ENCODE results near the gene STXBP1.
A peak's percentile ranks its signal among the peaks of the same experiment; 100 is the strongest.
"Not testable (repeated sequence)": the region's sequence is repeated elsewhere in the genome, so short reads cannot be mapped to it uniquely, and the experiment has no call there.

Gene STXBP1

DNA sequence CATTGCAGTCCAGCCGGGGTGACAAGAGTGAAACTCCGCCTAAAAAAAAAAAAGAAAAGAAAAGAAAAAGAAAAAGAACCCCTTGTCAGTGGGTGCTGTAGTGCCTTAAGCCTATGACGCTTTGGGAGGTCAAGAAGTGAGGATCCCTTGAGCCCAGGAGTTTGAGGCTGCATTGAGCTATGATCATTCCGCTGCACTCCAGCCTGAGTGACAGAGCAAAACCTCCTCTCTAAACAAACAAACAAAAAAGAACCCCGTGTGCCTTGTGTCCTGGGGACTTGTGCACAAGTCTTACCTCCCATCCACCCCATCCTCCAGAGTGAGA lies 33.5 kb upstream of the STXBP1 start:
- DNase-seq: no peak

GRCh38 chr9:127578952-127579853 lies 32.9 kb upstream of the STXBP1 start:
- peak; percentile 99 for DNase-seq

- DNase-seq: no peak
These were observed 31.7 kb upstream of the STXBP1 start for GRCh38 chr9:127580366-127580765.

- DNase-seq: no peak
These were observed 31.1 kb upstream of the STXBP1 start for GRCh38 chr9:127580879-127581475.

DNA sequence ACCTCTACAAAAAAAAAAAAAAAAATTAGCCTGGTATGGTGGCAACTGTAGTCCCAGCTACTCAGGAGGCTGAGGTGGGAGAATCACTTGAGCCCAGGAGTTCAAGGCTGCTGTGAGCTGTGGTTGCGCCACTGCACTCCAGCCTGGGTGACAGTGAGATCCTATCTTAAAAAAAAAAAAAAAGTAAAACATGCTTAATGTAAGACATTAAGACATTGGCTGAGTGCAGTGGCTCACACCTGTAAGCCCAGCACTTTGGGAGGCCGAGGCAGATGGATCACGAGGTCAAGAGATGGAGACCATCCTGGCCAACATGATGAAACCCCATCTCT lies 27.6 kb upstream of the STXBP1 start:
- not testable (repeated sequence) for DNase-seq

DNA sequence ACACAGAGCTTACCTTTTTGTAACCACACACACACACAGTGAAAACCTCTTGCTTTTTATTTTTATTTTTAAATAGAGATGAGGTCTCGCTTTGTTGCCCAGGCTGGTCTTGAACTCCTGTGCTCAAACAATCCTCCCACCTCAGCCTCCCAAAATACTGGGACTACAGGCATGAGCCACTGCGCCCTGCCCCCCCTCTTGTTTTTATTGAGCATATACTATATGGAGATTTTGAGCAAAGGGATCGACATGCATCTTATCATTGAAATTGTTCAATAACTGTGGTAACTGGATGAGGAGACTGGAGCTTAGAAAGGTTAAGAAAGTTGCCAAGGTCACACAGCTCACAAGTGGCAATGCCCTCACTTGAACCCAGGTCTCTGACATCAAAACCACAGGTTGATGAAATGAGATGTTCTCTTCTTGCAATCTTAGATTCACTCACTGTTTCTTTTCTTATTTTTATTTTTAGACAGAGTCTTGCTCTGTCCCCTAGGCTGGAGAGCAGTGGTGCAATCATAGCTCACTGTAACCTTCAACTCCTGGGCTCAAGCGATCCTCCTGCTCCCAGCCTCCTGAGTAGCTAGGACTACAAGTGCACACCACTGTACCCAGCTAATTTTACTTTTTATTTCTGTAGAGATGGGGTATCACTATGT lies 26.8 kb upstream of the STXBP1 start:
- DNase-seq: no peak

DNA sequence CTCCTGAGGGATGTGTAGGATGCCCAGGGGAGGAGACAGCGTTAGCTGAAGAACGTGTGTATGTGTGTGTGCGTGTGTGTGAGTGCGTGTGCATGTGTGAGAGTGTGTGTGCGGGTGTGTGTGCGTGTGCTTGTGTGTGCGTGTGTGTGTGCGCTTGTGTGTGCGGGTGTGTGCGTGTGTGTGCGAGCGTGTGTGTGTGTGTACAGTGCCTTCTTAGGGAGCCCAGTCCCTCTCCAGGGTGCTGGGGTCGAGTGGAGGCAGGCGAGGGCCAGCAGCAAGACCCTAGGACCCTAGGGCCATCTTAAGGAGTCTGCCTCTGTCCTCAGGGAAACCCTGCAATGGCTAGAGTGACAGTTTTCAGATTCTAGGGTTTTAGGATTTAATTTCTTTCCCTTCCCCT lies 26.0 kb upstream of the STXBP1 start:
- DNase-seq: no peak

GRCh38 chr9:127586537-127586936 lies 25.5 kb upstream of the STXBP1 start:
- DNase-seq: peak; percentile 80

- DNase-seq: no peak
These were observed 24.1 kb upstream of the STXBP1 start for GRCh38 chr9:127587966-127588365.

DNA sequence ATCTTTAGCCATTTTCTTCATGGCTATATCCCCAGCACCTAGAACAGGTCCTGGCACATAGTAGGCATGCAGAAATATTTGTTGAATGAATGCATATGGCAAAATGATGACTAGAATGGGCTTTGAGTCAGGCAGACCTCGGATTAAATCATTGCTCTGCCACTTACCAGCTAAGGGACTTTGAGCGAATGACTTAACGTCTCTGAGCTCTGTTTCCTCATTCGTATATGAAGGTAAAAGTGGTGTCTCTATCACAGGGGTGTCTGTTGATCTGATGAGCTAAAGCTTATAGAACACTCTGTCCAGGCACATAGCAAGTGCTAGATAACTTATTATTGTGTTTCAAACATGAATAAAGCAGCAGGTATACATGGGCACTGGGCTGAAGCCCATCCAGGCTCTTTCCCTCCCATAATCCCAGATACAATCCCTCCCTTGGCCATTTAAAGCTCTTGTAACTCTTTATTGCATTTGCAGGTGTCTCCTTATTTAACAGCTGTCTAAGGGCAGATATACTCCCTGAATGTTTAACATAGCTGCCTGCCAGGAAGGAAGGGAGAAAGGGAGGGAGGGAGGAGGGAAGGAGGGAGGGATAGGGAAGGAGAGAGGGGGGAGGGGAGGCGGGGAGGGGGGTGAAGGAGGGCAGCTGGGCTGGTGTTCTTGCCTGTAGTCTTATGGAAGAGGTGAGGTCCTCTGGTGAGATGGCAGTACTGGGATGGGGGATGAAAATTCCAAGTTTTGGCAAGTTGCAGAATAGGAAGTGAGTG lies 23.2 kb upstream of the STXBP1 start:
- DNase-seq: no peak

DNA sequence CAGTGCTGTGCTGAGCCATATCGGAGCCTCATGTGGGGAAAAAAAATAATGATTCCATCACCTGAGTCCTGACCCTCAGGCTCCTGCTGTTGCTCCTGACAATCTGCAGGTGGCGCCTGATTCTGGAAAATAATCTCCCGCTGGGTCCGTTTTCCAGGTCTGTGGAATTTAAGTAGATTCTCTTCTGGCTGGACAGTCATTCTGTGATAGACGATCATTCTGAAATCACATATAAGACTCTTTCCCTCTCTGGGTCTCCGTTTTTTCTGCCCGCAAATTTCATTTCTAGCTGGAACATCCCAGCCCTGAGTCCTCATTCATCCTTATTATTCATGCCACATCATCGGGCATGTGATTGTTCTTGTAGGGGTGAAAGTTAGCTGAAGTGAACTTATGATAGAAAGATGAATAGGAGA lies 22.1 kb upstream of the STXBP1 start:
- peak; percentile 75 for DNase-seq

DNA sequence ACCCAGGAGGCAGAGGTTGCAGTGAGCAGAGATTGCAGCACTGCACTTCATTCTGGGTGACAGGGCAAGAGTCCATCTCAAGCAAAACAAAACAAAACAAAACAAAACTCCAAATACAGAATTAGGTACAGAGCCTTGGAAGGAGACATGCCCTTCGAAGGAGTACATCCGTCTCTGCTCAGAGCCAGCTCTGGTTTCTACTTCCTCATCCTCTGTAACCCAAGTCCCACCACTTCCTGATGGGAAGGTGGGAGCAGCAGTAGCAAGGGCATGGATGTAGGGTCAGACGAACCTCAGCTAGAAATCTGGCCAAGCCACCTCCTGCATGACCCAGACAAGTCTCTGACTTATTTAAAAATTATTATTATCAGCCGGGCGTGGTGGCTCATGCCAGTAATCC lies 16.5 kb upstream of the STXBP1 start:
- DNase-seq: no peak

DNA sequence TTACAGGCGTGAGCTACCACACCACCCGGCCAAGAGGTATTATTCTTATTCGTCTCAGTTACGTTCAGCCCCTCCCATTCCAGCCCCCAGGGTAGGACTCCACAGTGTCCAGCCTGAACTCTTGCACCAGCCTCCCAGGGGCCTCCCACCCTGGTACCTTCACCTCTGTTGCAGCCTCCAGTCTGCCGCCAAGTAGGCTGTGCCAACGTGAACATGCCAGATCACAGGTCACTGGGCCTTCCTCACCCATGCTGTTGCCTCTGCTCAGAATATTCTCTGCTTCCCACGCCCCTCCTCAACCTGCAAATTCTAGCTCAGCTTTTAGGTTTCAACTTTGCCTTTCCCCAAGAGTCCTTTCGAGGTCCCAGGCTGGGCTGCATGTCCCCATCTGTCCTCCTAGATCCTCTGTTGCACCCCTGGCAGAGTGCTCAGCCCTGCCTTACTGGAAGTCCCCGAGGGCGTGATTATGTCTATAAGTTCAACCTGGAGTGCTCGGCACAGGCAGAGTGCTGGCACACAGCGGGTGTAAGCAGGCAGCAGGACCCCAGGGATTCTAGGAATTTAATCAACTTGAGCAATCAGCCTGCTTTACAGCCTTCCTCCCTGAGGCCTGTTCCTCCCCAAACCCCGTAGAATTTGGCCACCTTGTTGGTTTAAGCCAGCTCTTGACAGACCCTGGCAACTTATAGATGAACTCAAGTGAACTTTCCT lies 13.1 kb upstream of the STXBP1 start:
- DNase-seq: no peak

GRCh38 chr9:127599550-127599891 lies 12.6 kb upstream of the STXBP1 start:
- DNase-seq: no peak

GRCh38 chr9:127603226-127603625 lies 8.9 kb upstream of the STXBP1 start:
- DNase-seq: no peak

- DNase-seq: no peak
These were observed 6.0 kb upstream of the STXBP1 start for GRCh38 chr9:127606043-127606442.

DNA sequence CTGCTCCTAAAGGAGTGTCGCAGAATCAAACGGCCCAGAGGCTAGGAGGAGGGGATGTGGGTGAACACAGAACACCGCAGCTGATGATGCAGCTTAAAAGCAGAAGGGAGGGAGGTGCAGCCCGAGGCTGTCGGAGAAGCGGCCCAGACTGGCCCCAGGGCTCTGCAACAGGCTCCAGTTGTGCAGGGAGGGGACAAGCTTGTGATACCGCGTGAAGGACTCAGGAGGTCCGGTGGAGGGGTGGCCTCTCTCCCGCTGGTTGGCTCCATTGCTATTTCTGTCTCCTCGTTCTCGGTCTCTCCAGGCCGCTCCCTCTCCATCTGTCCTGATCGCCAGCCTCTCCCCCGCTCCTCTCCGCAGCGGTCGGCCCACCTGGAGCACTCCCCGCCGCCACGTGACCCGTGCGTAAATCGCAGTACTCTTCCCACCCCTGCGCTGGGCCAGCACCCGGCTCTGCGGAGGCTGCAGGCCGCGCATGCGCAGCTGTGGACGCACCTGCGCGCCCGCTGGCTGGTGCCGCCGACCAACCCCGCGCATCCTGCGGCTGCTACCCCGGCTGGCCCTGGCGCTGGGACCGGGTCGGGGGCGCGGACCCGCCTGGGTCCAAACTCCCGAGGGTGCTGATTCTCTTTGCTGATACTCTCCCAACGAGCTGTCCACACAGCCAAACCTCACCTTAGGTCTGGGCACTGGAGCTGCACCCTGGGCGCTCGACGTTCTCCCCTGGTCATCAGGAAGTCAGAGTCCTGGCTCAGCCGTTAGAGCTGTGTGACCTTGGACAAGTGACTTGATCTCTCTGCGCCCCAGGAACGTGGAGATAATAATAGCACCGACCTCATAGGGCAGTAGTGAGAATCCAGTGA lies 3.7 kb upstream of the STXBP1 start:
- no peak for DNase-seq

DNA sequence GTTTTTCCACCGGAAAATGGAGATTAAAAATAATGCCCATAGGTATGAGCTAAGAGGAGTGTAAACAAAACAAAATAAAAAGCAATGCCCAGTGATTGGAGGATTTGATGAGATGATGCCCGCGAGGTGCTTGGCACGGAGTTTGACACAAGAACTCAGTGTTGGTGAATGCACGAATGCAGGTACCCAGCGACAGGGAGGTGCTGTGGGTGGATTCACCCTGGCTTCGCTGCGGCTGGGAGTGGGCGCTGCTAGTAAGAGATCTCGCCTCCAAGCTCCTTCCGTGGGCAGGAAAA lies 526 bp upstream of the STXBP1 start:
- no peak for DNase-seq

GRCh38 chr9:127612939-127613582 lies 984 bp downstream of the STXBP1 start:
- peak; percentile 46 for DNase-seq

- DNase-seq: no peak
These were observed 1.5 kb downstream of the STXBP1 start for GRCh38 chr9:127613583-127613954.

- DNase-seq: no peak
These were observed 2.9 kb downstream of the STXBP1 start for GRCh38 chr9:127614961-127615360.

Measured in fibroblast of skin of back (primary cell).